AG04449 (cell line): Measurements from ENCODE around the gene MS4A10.

ENCODE experiments used
- CTCF ChIA-PET: fragments of 350-600 bp; formaldehyde crosslinking; extraction: SDS; loops from one replicate; lab custom pipeline; 2021; ENCODE audit warnings: antibody characterized with exemption; lab: Yijun Ruan, JAX
- POLR2A ChIA-PET: fragments of 400-600, 350-600 bp; formaldehyde crosslinking; extraction: SDS; loops from one replicate; lab custom pipeline; 2020; ENCODE audit warnings: antibody characterized with exemption, inconsistent platforms; lab: Yijun Ruan, JAX
- DNase-seq: peaks from one replicate; pipeline ENCODE4 v3.0.0-alpha.2; 2010; ENCODE audit warnings: low read depth, low spot score
- H3K4me3 ChIP-seq: 2 replicates; pipeline ENCODE4 v1.5.1; 2011; ENCODE audit warnings: low read depth, mild to moderate bottlenecking, control low read depth, low read length
- CTCF ChIP-seq: IDR thresholded peaks from one replicate; pipeline ENCODE4 v1.5.1; 2011; ENCODE audit warnings: mild to moderate bottlenecking, moderate library complexity, low read length, control low read depth, inconsistent platforms; ENCODE audit not compliant: insufficient read depth; ENCODE audit errors: missing control alignments

The MS4A10 gene

GRCh38 chr11:60840470-60841430, 55.6 kb downstream of the MS4A10 start:
- POLR2A ChIA-PET: interaction anchor here (1.2 kb wide), 1 partner anchor 73 kb away, joined by 3 read pairs; the partner anchor contains the start of gene TMEM109
- DNase-seq: peak; percentile 83
- no peak overlapping the region for H3K4me3 ChIP-seq
- TF ChIP-seq CTCF: no peak
- CTCF ChIA-PET: interaction anchor here (3.0 to 29.1 kb wide), 2 partner anchors 10 to 56 kb away, joined by 30 to 1087 read pairs; partner anchors contain the start of gene PRPF19

GRCh38 chr11:60841797-60842667, 56.9 kb downstream of the MS4A10 start, which contains the start of gene CCDC86:
Gene CCDC86, plus strand, starts transcription at chr11:60842113. Its CDS starts 12 bp downstream, at chr11:60842125.
- DNase-seq: peak; percentile 44
- peak within 1 kb of the TSS; percentile 93 for H3K4me3 ChIP-seq
- ChIA-PET CTCF (interaction anchor here (3.0 to 29.1 kb wide), 3 partner anchors 11 to 54 kb away, joined by 27 to 1087 read pairs (median 30); partner anchors contain the start of gene PRPF19), POLR2A (interaction anchor here (1.2 kb wide), 1 partner anchor 10 kb away, joined by 3 read pairs; no protein-coding TSS in a partner anchor)
- TF ChIP-seq CTCF: no peak

- DNase-seq: no peak
- CTCF ChIA-PET: interaction anchor here (5.2 to 29.1 kb wide), 2 partner anchors 12 to 53 kb away, joined by 27 to 1087 read pairs; partner anchors contain the start of gene PRPF19
- no peak for TF ChIP-seq CTCF
- POLR2A ChIA-PET: interaction anchor here (1.2 kb wide), 2 partner anchors 9 to 13 kb away, joined by 3 to 5 read pairs; partner anchors contain the start of gene PTGDR2
- H3K4me3 ChIP-seq: peak overlapping the region; percentile 93
These were observed 57.8 kb downstream of the MS4A10 start for GRCh38 chr11:60842668-60843600.

- peak overlapping the region; percentile 93 for H3K4me3 ChIP-seq
- TF ChIP-seq CTCF: no peak
- CTCF ChIA-PET: interaction anchor here (1.1 to 29.1 kb wide), 4 partner anchors 13 to 68 kb away, joined by 3 to 1087 read pairs (median 16); partner anchors contain the start of gene PRPF19
- DNase-seq: no peak
- POLR2A ChIA-PET: no interaction called here
These were observed 59.1 kb downstream of the MS4A10 start for GRCh38 chr11:60844045-60844869.
